Measurements from ENCODE around the gene RPLP2.

The RPLP2 gene

GRCh38 chr11:809287-810039 is at the start of gene RPLP2:
RPLP2 (plus strand) TSS chr11:809967; CDS start chr11:810235, 268 bp downstream.
- Histone ChIP-seq H3K4me3 (ENCODE audit: low read depth in 1 of 2, low read length in 2 of 2) (peak within 1 kb of the TSS; percentile 78 to 82), H3K27ac (ENCODE audit: low read depth, low read length) (peak within 1 kb of the TSS; percentile 89), H3K9me3 (ENCODE audit: low read length) (no peaks in the 10 kb centered on the region), H3K9ac (ENCODE audit: low read length) (peak within 1 kb of the TSS; percentile 98), H3K4me1 (ENCODE audit: insufficient read depth, low read length) (peaks cover 26% of the 10 kb centered on the region), H3K27me3 (ENCODE audit: control insufficient read depth in 1 of 2, insufficient read depth in 2 of 2, low read length in 2 of 2) (no peaks in the 10 kb centered on the region), H3K36me3 (ENCODE audit: insufficient read depth, low read length) (peaks cover 26% of the 10 kb centered on the region)

- Histone ChIP-seq H3K36me3 (ENCODE audit: insufficient read depth, low read length) (peaks cover 59% of the 10 kb centered on the region), H3K27ac (ENCODE audit: low read depth, low read length) (no peak overlapping the region), H3K9me3 (ENCODE audit: low read length) (no peaks in the 10 kb centered on the region), H3K9ac (ENCODE audit: low read length) (no peak overlapping the region), H3K27me3 (ENCODE audit: control insufficient read depth in 1 of 2, insufficient read depth in 2 of 2, low read length in 2 of 2) (no peaks in the 10 kb centered on the region), H3K4me3 (ENCODE audit: low read depth in 1 of 2, low read length in 2 of 2) (no peak overlapping the region), H3K4me1 (ENCODE audit: insufficient read depth, low read length) (no peaks in the 10 kb centered on the region)
These were observed 49.5 kb upstream of the RPLP2 start for GRCh38 chr11:760236-760635.

- Histone ChIP-seq H3K27me3 (ENCODE audit: control insufficient read depth in 1 of 2, insufficient read depth in 2 of 2, low read length in 2 of 2) (no peaks in the 10 kb centered on the region), H3K4me1 (ENCODE audit: insufficient read depth, low read length) (no peaks in the 10 kb centered on the region), H3K9me3 (ENCODE audit: low read length) (no peaks in the 10 kb centered on the region), H3K9ac (ENCODE audit: low read length) (no peak overlapping the region), H3K27ac (ENCODE audit: low read depth, low read length) (no peak overlapping the region), H3K36me3 (ENCODE audit: insufficient read depth, low read length) (peaks cover 61% of the 10 kb centered on the region), H3K4me3 (ENCODE audit: low read depth in 1 of 2, low read length in 2 of 2) (no peak overlapping the region)
These were observed 48.1 kb upstream of the RPLP2 start for GRCh38 chr11:761526-762108.

GRCh38 chr11:762421-763072 is 47.2 kb upstream of the RPLP2 start:
- H3K27me3 ChIP-seq (ENCODE audit: control insufficient read depth in 1 of 2, insufficient read depth in 2 of 2, low read length in 2 of 2): no peaks in the 10 kb centered on the region
- H3K9ac ChIP-seq (ENCODE audit: low read length): no peak overlapping the region
- no peak overlapping the region for H3K27ac ChIP-seq (ENCODE audit: low read depth, low read length)
- no peak overlapping the region for H3K4me3 ChIP-seq (ENCODE audit: low read depth in 1 of 2, low read length in 2 of 2)
- H3K36me3 ChIP-seq (ENCODE audit: insufficient read depth, low read length): peaks cover 62% of the 10 kb centered on the region
- H3K9me3 ChIP-seq (ENCODE audit: low read length): no peaks in the 10 kb centered on the region
- no peaks in the 10 kb centered on the region for H3K4me1 ChIP-seq (ENCODE audit: insufficient read depth, low read length)

GRCh38 chr11:763073-763463 is 46.7 kb upstream of the RPLP2 start:
- Histone ChIP-seq H3K9me3 (ENCODE audit: low read length) (no peaks in the 10 kb centered on the region), H3K9ac (ENCODE audit: low read length) (no peak overlapping the region), H3K27ac (ENCODE audit: low read depth, low read length) (no peak overlapping the region), H3K27me3 (ENCODE audit: control insufficient read depth in 1 of 2, insufficient read depth in 2 of 2, low read length in 2 of 2) (no peaks in the 10 kb centered on the region), H3K4me3 (ENCODE audit: low read depth in 1 of 2, low read length in 2 of 2) (no peak overlapping the region), H3K4me1 (ENCODE audit: insufficient read depth, low read length) (no peaks in the 10 kb centered on the region), H3K36me3 (ENCODE audit: insufficient read depth, low read length) (peaks cover 60% of the 10 kb centered on the region)

- H3K4me1 ChIP-seq (ENCODE audit: insufficient read depth, low read length): no peaks in the 10 kb centered on the region
- no peak overlapping the region for H3K27ac ChIP-seq (ENCODE audit: low read depth, low read length)
- no peaks in the 10 kb centered on the region for H3K27me3 ChIP-seq (ENCODE audit: control insufficient read depth in 1 of 2, insufficient read depth in 2 of 2, low read length in 2 of 2)
- H3K9ac ChIP-seq (ENCODE audit: low read length): no peak overlapping the region
- H3K36me3 ChIP-seq (ENCODE audit: insufficient read depth, low read length): peaks cover 60% of the 10 kb centered on the region
- H3K4me3 ChIP-seq (ENCODE audit: low read depth in 1 of 2, low read length in 2 of 2): no peak overlapping the region
- no peaks in the 10 kb centered on the region for H3K9me3 ChIP-seq (ENCODE audit: low read length)
These were observed 46.0 kb upstream of the RPLP2 start for GRCh38 chr11:763549-764321.

GRCh38 chr11:764322-765024 is 45.3 kb upstream of the RPLP2 start:
- Histone ChIP-seq H3K27ac (ENCODE audit: low read depth, low read length) (no peak overlapping the region), H3K36me3 (ENCODE audit: insufficient read depth, low read length) (peaks cover 57% of the 10 kb centered on the region), H3K27me3 (ENCODE audit: control insufficient read depth in 1 of 2, insufficient read depth in 2 of 2, low read length in 2 of 2) (no peaks in the 10 kb centered on the region), H3K4me1 (ENCODE audit: insufficient read depth, low read length) (no peaks in the 10 kb centered on the region), H3K9me3 (ENCODE audit: low read length) (no peaks in the 10 kb centered on the region), H3K9ac (ENCODE audit: low read length) (no peak overlapping the region), H3K4me3 (ENCODE audit: low read depth in 1 of 2, low read length in 2 of 2) (no peak overlapping the region)

- H3K4me1 ChIP-seq (ENCODE audit: insufficient read depth, low read length): no peaks in the 10 kb centered on the region
- H3K36me3 ChIP-seq (ENCODE audit: insufficient read depth, low read length): peaks cover 54% of the 10 kb centered on the region
- no peak overlapping the region for H3K27ac ChIP-seq (ENCODE audit: low read depth, low read length)
- H3K4me3 ChIP-seq (ENCODE audit: low read depth in 1 of 2, low read length in 2 of 2): no peak overlapping the region
- H3K9me3 ChIP-seq (ENCODE audit: low read length): no peaks in the 10 kb centered on the region
- no peaks in the 10 kb centered on the region for H3K27me3 ChIP-seq (ENCODE audit: control insufficient read depth in 1 of 2, insufficient read depth in 2 of 2, low read length in 2 of 2)
- H3K9ac ChIP-seq (ENCODE audit: low read length): no peak overlapping the region
These were observed 44.6 kb upstream of the RPLP2 start for GRCh38 chr11:765025-765801.

GRCh38 chr11:765802-766091 is 44.0 kb upstream of the RPLP2 start:
- no peak overlapping the region for H3K27ac ChIP-seq (ENCODE audit: low read depth, low read length)
- no peaks in the 10 kb centered on the region for H3K27me3 ChIP-seq (ENCODE audit: control insufficient read depth in 1 of 2, insufficient read depth in 2 of 2, low read length in 2 of 2)
- peaks cover 56% of the 10 kb centered on the region for H3K36me3 ChIP-seq (ENCODE audit: insufficient read depth, low read length)
- H3K9ac ChIP-seq (ENCODE audit: low read length): no peak overlapping the region
- no peaks in the 10 kb centered on the region for H3K4me1 ChIP-seq (ENCODE audit: insufficient read depth, low read length)
- no peak overlapping the region for H3K4me3 ChIP-seq (ENCODE audit: low read depth in 1 of 2, low read length in 2 of 2)
- H3K9me3 ChIP-seq (ENCODE audit: low read length): no peaks in the 10 kb centered on the region

- Histone ChIP-seq H3K9ac (ENCODE audit: low read length) (no peak overlapping the region), H3K27me3 (ENCODE audit: control insufficient read depth in 1 of 2, insufficient read depth in 2 of 2, low read length in 2 of 2) (no peaks in the 10 kb centered on the region), H3K36me3 (ENCODE audit: insufficient read depth, low read length) (peaks cover 57% of the 10 kb centered on the region), H3K4me1 (ENCODE audit: insufficient read depth, low read length) (no peaks in the 10 kb centered on the region), H3K9me3 (ENCODE audit: low read length) (no peaks in the 10 kb centered on the region), H3K27ac (ENCODE audit: low read depth, low read length) (no peak overlapping the region), H3K4me3 (ENCODE audit: low read depth in 1 of 2, low read length in 2 of 2) (no peak overlapping the region)
These were observed 43.4 kb upstream of the RPLP2 start for GRCh38 chr11:766106-766935.
